ENCODE results near the gene ASTN2. TPM values are rescaled to one million over a fixed set of nuclear protein-coding genes. Genes with fewer than 3 reads are reported as not detected.

The ASTN2 gene
- total and polyA plus RNA-seq, 9 of the 15 experiments (the other 6 are each of a cell fraction or from before 2014, with no cell fraction given): 0.56 to 3.5 (median 1.9) TPM

- peak; percentile 50; the same call in 1 of the 2 replicates for TF ChIP-seq ZNF766 (CRISPR knock-in tag; conservative IDR thresholded peaks at IDR 0.05)
- no peak for TF ChIP-seq KDM5B (IDR thresholded peaks at IDR 0.05; ENCODE audit: insufficient replicate concordance, low read depth, low read length)
- peak; percentile 17 for TF ChIP-seq CCNT2 (IDR thresholded peaks at IDR 0.05; ENCODE audit: borderline replicate concordance, extremely low read depth, insufficient read length, low read depth, low read length)
- no peak for TF ChIP-seq TSC22D4 (tag; IDR thresholded peaks at IDR 0.05)
- TF ChIP-seq ZNF239 (CRISPR knock-in tag; IDR thresholded peaks at IDR 0.05): 0 out of 2 replicates have a peak, but pooled peaks have one; percentile 10
Observed at GRCh38 chr9:116471944-116472506, 942.8 kb downstream of the ASTN2 start (continued).

- no peaks in the 10 kb centered on the region for H4K20me1 ChIP-seq (replicated peaks; ENCODE audit: control insufficient read depth, insufficient read depth, low read length)
- no peaks in the 10 kb centered on the region for H3K36me3 ChIP-seq (ENCODE audit: control insufficient read depth, insufficient read depth, low read length)
- H3K27me3 ChIP-seq (ENCODE audit: control insufficient read depth in 2 of 2, insufficient read depth in 2 of 2, low read length in 2 of 2): no peaks in the 10 kb centered on the region
- no peaks in the 10 kb centered on the region for H3K9me3 ChIP-seq (replicated peaks; ENCODE audit: control insufficient read depth, insufficient read depth, low read depth, low read length)
- ATAC-seq (peak; percentile 81), FAIRE-seq (peak; percentile 88), DNase-seq (ENCODE audit: extremely low read depth in 1 of 4, low spot score in 3 of 4) (peak; percentile 57 to 88 (median 74))
- no peak overlapping the region for H3K4me3 ChIP-seq
- CTCF ChIA-PET (ENCODE audit: low intra/inter-chr PET ratio): no interaction called here
- H3K9me1 ChIP-seq (ENCODE audit: control insufficient read depth, insufficient read depth, low read length): no peaks in the 10 kb centered on the region
- POLR2A ChIA-PET: interaction anchor here (0.6 to 2.0 kb wide), 9 partner anchors 9 to 75 kb away, joined by 3 to 6 read pairs (median 3); no protein-coding TSS in a partner anchor
- peak overlapping the region; percentile 80 for H3K27ac ChIP-seq (ENCODE audit: extremely low read depth, low read depth, low read length)
- H3K4me2 ChIP-seq (ENCODE audit: insufficient read depth, low read length): peak overlapping the region; percentile 60
- in situ Hi-C loops (cut with MboI): no loop called here
- BruUV-seq (replicated peaks): no TSS peak
- 0% methylated on average over 7 of the region's 7 CpGs for WGBS (ENCODE audit: insufficient coverage, low coverage, missing lambda C conversion rate)
- H3K9ac ChIP-seq (ENCODE audit: insufficient read depth in 1 of 2, low read depth in 2 of 2, low read length in 2 of 2): peak overlapping the region; percentile 51 to 84; a peak in 3 of 4 replicates
- intact Hi-C loops (cut with micrococcal nuclease): no loop called here
- H3K79me2 ChIP-seq (ENCODE audit: control insufficient read depth, insufficient read depth, low read length): no peaks in the 10 kb centered on the region
- peaks cover 39 to 72% of the 10 kb centered on the region in 2 experiments for H3K4me1 ChIP-seq (replicated peaks in 1 of 2; ENCODE audit: control insufficient read depth in 2 of 2, insufficient read depth in 2 of 2, low read length in 2 of 2)
- H2AFZ ChIP-seq (ENCODE audit: low read depth, low read length): peak overlapping the region; percentile 64
- peak; percentile 71 for TF ChIP-seq CREM (IDR thresholded peaks at IDR 0.05; ENCODE audit: low read depth)
- peak; percentile 20; the same call in 1 of the 2 replicates for TF ChIP-seq ZNF766 (CRISPR knock-in tag; conservative IDR thresholded peaks at IDR 0.05)
- TF ChIP-seq MCM7 (IDR thresholded peaks at IDR 0.05): no peak
- peak; percentile 89 for TF ChIP-seq EP300 (IDR thresholded peaks at IDR 0.05; ENCODE audit: low read length)
- no peak for TF ChIP-seq ZZZ3 (IDR thresholded peaks at IDR 0.05)
- TF ChIP-seq KDM4B (IDR thresholded peaks at IDR 0.05; ENCODE audit: borderline replicate concordance in 2 of 2, low read depth in 1 of 2): no peak
- TF ChIP-seq ZNF280B (CRISPR knock-in tag; IDR thresholded peaks at IDR 0.05): no peak
- TF ChIP-seq ATF7 (IDR thresholded peaks at IDR 0.05): peak; percentile 58; the same call in 1 of the 2 replicates
- TF ChIP-seq MCM3 (IDR thresholded peaks at IDR 0.05): no peak
- TF ChIP-seq ZNF324 (CRISPR knock-in tag; IDR thresholded peaks at IDR 0.05): no peak
- no peak for TF ChIP-seq MEF2D (tag; conservative IDR thresholded peaks at IDR 0.05; ENCODE audit: low read depth)
- 0 out of 4 replicates have a peak, but pooled peaks of 1 of the 2 experiments have one; percentile 6 for TF ChIP-seq FOXA3 (CRISPR knock-in tag; conservative IDR thresholded peaks at IDR 0.05 in 1 of 2, IDR thresholded peaks at IDR 0.05 in 1 of 2)
- no peak for TF ChIP-seq BRD4 (IDR thresholded peaks at IDR 0.05)
- TF ChIP-seq HBP1 (CRISPR knock-in tag; IDR thresholded peaks at IDR 0.05): no peak
Observed at GRCh38 chr9:116471093-116471906, 943.6 kb downstream of the ASTN2 start.

All from K562 (cell line).